Loucy (cell line): Measurements from ENCODE around the gene GCNT2.

Experiments used
- H2AFZ ChIP-seq: fragments of 200-600 bp; sonication (generic); 2 replicates; pipeline ENCODE4 v1.6.0; 2016; ENCODE audit warnings: antibody characterized with exemption, mild to moderate bottlenecking, low read length, moderate library complexity
- H3F3A ChIP-seq: fragments of 200-600 bp; 2 replicates; pipeline ENCODE4 v1.6.0; 2016; ENCODE audit warnings: antibody characterized with exemption, low read depth, mild to moderate bottlenecking
- H3K27me3 ChIP-seq: fragments of 200-600 bp; sonication (generic); 2 replicates; pipeline ENCODE4 v1.6.1; 2014; ENCODE audit warnings: low read length, mild to moderate bottlenecking; ENCODE audit not compliant: insufficient read depth, poor library complexity, severe bottlenecking
- H3K36me3 ChIP-seq: fragments of 200-600 bp; sonication (generic); 2 replicates; pipeline ENCODE4 v1.6.1; 2016; ENCODE audit warnings: low read length; ENCODE audit not compliant: insufficient read depth
- H3K4me1 ChIP-seq: fragments of 200-600 bp; sonication (generic); 2 replicates; pipeline ENCODE4 v1.5.1; 2014; ENCODE audit warnings: low read length, mild to moderate bottlenecking; ENCODE audit not compliant: insufficient read depth, poor library complexity, severe bottlenecking
- H3K4me2 ChIP-seq: fragments of 200-600 bp; sonication (generic); 2 replicates; pipeline ENCODE4 v1.6.0; 2014; ENCODE audit warnings: antibody characterized with exemption, low read length, low read depth, mild to moderate bottlenecking; ENCODE audit not compliant: poor library complexity, severe bottlenecking
- H3K4me3 ChIP-seq: fragments of 200-600 bp; sonication (generic); 2 replicates; pipeline ENCODE4 v1.5.1; 2014; ENCODE audit warnings: low read length, mild to moderate bottlenecking, mixed read lengths; ENCODE audit not compliant: poor library complexity, severe bottlenecking
- H3K79me2 ChIP-seq: fragments of 200-600 bp; sonication (generic); 2 replicates; pipeline ENCODE4 v1.6.1; 2014; ENCODE audit warnings: low read length; ENCODE audit not compliant: insufficient read depth
- H3K9ac ChIP-seq: fragments of 200-600 bp; sonication (generic); 2 replicates; pipeline ENCODE4 v1.6.0; 2014; ENCODE audit warnings: mild to moderate bottlenecking, low read depth, low read length, moderate library complexity; ENCODE audit not compliant: poor library complexity, severe bottlenecking
- H3K9me2 ChIP-seq: fragments of 200-600 bp; sonication (generic); replicated peaks from 2 replicates; pipeline ENCODE4 v1.6.1; 2016; ENCODE audit warnings: low read depth, low read length, mixed read lengths
- H3K9me3 ChIP-seq: fragments of 200-600 bp; sonication (generic); 2 replicates; pipeline ENCODE4 v1.6.1; 2014; ENCODE audit warnings: mild to moderate bottlenecking, antibody characterized with exemption, low read length, low read depth; ENCODE audit not compliant: insufficient read depth
- H4K20me1 ChIP-seq: fragments of 200-600 bp; sonication (generic); 2 replicates; pipeline ENCODE4 v1.6.0; 2014; ENCODE audit warnings: antibody characterized with exemption, low read length, mild to moderate bottlenecking; ENCODE audit not compliant: insufficient read depth, poor library complexity, severe bottlenecking
- EZH2phosphoT487 ChIP-seq: fragments of 200-600 bp; IDR thresholded peaks from 2 replicates; pipeline ENCODE4 v1.6.1; 2018; ENCODE audit warnings: antibody characterized with exemption, mild to moderate bottlenecking, moderate library complexity, borderline replicate concordance
- TF ChIP-seq, protein P1 (sequence below): fragments of 200-600 bp; sonication (generic); conservative IDR thresholded peaks from 2 replicates; pipeline ENCODE4 v1.5.1; 2014; ENCODE audit warnings: mild to moderate bottlenecking, antibody characterized with exemption, low read length

The GCNT2 gene

DNA sequence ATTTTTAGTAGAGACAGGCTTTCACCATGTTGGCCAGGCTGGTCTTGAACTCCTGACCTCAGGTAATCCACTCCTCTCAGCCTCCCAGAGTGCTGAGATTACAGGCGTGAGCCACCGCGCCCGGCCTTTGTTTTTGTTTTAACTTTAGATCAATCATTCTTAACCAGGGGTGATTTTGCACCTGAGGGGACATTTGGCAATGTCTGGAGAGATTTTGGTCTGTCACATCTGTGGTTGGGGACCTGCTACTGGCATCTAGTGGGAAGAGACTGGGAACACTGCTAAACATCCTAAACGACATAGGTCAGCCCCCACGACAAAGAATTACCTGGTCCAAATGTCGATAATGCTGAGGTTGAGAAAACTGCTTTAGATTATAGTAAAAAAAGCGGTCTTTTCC is 91.0 kb downstream of the GCNT2 start:
- Histone ChIP-seq H3K27me3 (no peaks in the 10 kb centered on the region), H3K9me2 (no peaks in the 10 kb centered on the region), H2AFZ (no peak overlapping the region), H3F3A (no peaks in the 10 kb centered on the region), H3K36me3 (no peaks in the 10 kb centered on the region), H3K4me2 (no peak overlapping the region), H3K4me3 (no peak overlapping the region), H3K4me1 (no peaks in the 10 kb centered on the region), H3K9ac (no peak overlapping the region), H3K79me2 (no peaks in the 10 kb centered on the region), H4K20me1 (no peaks in the 10 kb centered on the region), H3K9me3 (no peaks in the 10 kb centered on the region)
- TF ChIP-seq, protein P1, sequence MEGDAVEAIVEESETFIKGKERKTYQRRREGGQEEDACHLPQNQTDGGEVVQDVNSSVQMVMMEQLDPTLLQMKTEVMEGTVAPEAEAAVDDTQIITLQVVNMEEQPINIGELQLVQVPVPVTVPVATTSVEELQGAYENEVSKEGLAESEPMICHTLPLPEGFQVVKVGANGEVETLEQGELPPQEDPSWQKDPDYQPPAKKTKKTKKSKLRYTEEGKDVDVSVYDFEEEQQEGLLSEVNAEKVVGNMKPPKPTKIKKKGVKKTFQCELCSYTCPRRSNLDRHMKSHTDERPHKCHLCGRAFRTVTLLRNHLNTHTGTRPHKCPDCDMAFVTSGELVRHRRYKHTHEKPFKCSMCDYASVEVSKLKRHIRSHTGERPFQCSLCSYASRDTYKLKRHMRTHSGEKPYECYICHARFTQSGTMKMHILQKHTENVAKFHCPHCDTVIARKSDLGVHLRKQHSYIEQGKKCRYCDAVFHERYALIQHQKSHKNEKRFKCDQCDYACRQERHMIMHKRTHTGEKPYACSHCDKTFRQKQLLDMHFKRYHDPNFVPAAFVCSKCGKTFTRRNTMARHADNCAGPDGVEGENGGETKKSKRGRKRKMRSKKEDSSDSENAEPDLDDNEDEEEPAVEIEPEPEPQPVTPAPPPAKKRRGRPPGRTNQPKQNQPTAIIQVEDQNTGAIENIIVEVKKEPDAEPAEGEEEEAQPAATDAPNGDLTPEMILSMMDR: no peak
- no peak for TF ChIP-seq EZH2phosphoT487

GRCh38 chr6:10613077-10613476 is 91.9 kb downstream of the GCNT2 start:
- no peaks in the 10 kb centered on the region for H4K20me1 ChIP-seq
- H3K9ac ChIP-seq: no peak overlapping the region
- H2AFZ ChIP-seq: no peak overlapping the region
- no peaks in the 10 kb centered on the region for H3K79me2 ChIP-seq
- no peaks in the 10 kb centered on the region for H3K27me3 ChIP-seq
- no peak overlapping the region for H3K4me2 ChIP-seq
- no peaks in the 10 kb centered on the region for H3K36me3 ChIP-seq
- H3K4me1 ChIP-seq: no peaks in the 10 kb centered on the region
- H3K9me3 ChIP-seq: no peaks in the 10 kb centered on the region
- no peaks in the 10 kb centered on the region for H3F3A ChIP-seq
- TF ChIP-seq, protein P1: no peak
- TF ChIP-seq EZH2phosphoT487: no peak
- H3K4me3 ChIP-seq: no peak overlapping the region
- H3K9me2 ChIP-seq: no peaks in the 10 kb centered on the region

DNA sequence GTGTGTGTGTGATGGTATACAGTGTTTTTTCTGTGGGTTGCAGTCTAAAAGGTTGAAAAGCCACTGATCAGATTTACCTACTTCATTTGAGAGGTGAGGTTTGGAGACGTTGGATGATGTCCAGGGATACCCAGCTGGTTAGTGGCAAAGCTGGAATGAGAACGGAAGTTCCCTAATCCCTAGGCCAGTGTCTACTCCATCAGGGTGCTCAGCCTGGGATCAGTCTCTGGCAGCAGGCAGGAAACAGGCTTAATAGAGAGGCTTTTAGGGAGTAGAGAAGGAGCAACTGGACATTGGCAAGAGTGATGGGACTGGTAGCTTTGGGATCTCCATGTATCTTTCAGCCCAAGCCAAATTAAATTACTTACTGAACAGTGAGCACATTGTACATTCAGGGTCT is 92.6 kb downstream of the GCNT2 start:
- no peak overlapping the region for H3K9ac ChIP-seq
- no peaks in the 10 kb centered on the region for H3F3A ChIP-seq
- no peaks in the 10 kb centered on the region for H3K9me3 ChIP-seq
- no peak overlapping the region for H2AFZ ChIP-seq
- H3K36me3 ChIP-seq: no peaks in the 10 kb centered on the region
- no peaks in the 10 kb centered on the region for H3K4me1 ChIP-seq
- no peaks in the 10 kb centered on the region for H3K79me2 ChIP-seq
- H3K27me3 ChIP-seq: no peaks in the 10 kb centered on the region
- no peaks in the 10 kb centered on the region for H3K9me2 ChIP-seq
- H3K4me3 ChIP-seq: no peak overlapping the region
- H3K4me2 ChIP-seq: no peak overlapping the region
- no peak for TF ChIP-seq EZH2phosphoT487
- TF ChIP-seq, protein P1: no peak
- H4K20me1 ChIP-seq: no peaks in the 10 kb centered on the region
